ENCODE measurements around the gene DAB2IP.

The DAB2IP gene

DNA sequence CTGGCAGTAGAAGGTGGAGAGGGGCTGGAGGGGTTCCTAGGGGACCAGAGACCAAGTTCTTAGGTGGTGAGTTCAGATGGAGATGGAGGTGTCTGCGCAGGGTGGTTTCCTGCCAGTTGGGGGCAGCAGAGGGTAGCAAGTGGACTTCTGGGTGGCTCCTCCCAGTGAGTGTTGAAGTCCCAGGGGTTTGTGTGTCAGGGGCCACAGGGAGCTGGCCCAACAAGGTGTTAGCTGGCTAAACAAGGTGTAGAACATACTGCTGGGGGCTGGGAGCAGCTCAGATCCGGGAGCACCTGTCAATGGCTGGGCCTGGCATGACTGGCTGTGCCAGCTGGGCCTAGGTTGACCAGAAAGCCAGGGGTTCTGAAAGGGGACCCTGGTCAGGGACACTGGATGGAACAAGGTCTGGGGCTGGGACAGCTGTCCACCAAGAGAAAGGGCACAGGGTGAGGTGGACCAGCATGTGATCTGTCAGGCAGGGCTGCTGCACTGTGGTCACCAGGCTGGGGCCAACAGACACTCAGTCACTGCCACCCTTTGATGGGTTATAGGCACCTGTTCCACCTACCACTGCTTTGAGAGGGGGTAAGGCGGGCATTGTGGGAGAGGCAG is 35.6 kb downstream of the DAB2IP start:
- DNase-seq, result no peak

DNA sequence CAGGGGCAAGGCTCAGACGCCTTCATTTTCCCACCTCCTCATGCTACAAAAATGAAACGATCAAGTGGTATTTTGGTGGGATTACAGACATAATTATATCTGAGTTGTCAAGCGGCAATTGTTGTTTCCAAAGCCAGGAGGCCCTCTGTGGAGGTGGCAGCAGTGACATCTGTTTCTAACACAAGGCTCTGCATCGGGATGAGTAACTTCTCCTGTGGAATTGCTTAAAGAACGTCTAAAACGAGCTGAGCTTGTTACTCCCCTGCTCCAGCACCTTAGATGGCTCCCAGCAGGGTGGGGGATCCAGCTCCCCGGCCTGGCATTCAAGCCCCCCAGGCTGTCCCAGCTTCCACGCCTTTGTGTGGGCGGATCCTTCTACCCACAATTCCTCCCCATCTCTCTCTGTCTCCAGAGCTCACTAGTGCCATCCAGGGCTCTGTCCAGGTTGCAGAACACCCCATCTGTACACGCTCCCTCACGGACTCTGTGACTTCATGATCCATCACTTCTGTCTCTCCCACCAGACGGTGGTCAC is 36.8 kb downstream of the DAB2IP start:
- no peak for DNase-seq

DNA sequence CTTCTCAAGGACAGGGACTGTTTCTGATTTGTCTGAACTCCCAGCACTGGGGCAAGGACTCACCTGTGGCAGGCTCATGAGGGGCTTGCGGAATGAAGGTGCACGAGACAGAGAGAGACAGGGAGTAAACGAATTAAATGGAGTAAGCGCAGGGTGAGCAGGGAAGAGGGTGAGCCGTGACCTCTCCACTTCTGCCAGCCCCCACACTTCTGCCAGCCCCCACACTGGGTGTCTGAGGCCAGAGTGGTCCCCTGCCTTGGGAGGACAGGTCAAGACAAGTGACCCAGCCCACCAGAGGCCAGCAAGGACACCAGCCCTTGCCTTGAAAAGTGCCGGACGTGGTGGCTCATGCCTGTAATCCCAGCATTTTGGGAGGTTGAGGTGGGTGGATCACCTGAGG is 37.2 kb downstream of the DAB2IP start:
- no peak for DNase-seq

DNA sequence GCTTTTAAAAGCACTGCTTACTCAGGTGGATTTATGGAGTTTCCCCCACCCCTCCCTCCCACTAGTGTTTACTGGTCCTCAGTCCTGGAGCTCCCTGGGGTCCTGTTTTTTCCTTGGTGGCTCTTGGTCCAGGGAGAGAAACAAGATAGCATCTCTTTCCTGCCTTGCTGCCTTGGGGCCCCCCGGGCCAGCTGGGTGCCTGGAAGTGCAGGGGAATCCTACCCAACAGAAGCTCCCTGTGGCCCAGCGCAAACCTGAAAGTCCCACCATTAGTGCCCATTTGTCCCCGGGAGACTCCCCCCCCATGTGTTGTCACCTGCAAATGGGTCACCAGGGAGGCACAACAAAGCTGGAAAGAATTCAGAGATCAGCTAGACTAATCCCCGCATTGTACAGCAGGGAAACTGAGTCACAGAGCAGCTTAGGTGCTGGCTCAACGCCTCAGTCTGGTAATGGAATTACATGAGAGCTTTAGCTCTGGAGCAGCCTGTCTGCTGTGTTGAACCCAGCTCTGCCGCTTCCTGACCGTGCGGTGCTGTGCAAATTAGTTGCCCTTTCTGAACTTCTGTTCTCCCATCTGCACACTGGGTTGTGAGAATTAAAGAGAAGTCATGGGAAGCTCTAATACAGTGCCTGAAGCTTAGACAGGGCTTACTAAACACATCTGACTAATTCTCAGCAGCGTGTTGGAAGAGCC is 38.2 kb downstream of the DAB2IP start:
- DNase-seq, result no peak

DNA sequence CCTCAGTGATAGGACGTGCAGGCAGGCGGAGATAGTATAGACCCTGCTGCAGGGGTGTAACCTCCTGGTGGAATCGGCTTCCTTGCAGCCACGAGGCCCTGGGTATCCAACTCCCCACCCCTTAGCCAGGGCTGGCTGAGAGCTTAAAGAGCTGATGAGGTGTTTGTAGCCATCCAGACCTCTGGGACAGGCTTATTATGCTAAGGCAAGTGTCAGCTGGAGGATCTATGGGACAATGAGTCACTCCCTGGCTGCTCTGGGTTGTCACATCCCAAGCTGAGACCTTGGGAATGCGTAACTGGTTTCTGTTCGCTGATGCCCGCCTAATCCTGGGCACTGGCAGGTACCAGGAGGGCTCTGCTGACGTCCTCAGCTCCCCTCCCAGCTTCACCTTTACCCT is 38.9 kb downstream of the DAB2IP start:
- DNase-seq, result no peak

DNA sequence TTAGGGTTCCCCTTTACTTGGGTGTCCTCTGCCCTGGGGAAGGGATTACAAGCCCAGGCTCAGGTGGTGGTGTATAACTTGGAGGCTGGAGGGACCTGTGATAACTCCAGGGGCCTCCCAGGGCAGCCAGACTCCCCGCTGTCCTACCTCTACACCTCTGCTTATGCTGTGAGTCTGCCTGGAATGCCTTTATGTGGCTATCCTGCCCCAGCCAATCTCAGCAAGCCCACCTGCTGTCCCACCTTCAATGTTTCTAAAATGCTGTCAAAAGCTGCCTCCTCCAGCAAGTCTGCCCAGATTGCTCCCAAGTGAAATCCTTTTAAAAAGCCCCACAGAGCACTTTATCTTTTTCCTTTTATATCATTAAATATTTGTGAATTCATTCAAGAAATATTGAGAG is 39.3 kb downstream of the DAB2IP start:
- DNase-seq, result no peak

DNA sequence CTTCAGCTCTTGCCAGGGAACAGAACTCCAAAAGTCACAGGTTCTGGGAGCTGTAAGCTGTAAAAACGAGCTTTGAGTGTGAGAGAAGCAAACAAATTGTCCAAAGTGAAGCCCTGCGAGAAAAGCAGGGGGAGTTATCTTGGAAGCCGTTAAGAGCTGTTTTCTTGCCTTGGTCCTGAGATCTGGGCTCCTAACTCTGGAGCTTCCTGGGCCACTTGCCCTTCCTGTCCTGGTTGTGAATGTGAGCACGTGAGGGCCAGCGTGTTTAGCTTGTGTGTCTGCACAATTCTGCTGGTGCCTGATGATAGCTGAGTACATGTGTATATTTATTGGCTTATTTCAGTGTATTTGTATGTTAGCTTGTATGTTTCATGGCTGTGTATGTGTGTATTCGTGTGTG is 40.5 kb downstream of the DAB2IP start:
- no peak for DNase-seq

DNA sequence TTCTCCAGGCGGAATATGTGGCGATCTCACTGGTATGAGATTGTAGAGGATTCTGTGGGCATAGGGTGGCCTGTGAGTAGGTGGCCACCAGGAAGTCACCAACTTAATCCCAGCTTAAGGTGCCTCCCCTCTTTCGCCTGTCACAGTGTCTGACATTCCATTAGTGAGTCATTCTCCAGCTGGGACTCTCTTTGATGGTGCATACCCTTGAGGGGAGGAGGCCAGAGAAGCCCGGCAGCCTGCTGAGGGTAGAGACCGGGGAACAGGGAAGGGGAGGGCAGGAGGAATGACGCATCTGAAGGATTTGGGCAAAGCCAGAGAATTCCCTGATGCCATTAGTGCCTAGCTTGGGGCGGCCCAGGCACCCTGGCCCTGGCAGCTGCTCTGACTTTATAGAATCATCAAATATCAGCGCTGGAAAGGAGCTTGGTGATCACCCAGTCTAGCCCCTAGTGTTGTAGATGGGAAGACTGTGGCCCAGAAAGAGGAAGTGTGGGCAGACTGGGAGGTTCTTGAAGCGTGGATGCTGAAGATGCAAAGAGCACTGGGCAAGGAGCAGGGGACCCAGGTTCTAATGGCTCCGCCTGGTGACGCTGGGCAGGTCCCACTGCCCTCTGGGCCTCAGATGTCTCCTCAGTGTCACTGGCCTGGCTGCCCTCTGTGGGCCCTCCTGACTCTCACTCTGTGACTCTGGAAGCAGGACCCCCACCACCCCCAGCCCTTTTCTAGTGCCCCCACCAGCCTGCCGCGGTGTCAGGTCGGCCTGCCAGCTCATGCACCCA is 41.4 kb downstream of the DAB2IP start:
- DNase-seq, result no peak

DNA sequence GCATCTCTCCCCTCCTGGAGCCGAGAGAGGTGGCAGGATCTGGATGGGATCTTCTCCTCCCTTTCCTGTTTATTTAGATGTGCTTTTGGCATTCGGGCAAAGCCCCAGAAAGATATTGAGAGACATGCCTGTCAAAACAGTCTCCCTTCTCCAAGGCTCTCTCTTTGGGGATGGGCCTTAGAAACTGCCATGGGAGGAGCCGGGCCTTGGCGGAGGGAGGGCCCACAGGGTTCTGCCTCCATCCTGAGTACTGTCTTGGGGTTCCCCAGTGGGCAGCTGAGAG is 41.9 kb downstream of the DAB2IP start:
- no peak for DNase-seq

DNA sequence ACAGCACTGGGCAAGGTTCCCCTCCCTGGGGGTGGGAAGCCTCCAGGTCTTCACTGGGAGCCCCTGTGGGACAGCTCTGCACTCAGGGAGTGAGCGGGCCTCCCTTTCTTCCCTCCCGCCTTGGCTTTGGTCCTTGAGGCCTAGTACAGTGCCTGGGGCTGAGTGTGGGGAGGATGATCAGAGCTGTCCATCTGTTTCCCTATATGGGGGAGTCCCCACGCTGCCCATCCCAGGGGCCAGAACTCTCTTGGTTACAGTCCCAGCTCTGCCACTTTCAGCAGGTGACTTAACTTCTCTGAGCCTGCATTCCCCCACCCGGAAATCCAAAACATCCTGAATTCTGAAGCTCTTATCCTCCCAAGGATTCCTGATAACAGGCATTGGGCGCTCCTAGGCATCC is 42.6 kb downstream of the DAB2IP start:
- no peak for DNase-seq

DNA sequence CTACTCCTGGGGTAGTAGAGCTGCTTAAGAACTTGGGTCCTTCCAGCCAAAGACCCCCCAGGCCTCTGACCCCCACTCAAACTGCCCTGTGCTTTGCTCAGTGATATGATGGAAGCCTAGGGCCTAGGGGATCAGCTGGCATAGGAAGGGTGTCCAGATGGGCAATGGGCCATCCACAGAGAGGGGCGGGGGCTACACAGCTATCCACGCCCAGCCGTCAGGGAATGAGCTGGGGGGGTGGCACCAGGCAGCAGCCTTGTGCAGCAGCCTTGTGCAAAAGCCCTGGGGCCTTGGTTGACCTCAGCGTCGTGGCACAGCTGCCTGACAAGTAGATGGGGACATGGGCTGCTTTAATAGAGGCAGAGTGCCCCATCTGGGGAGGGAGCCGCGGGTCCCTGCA is 43.2 kb downstream of the DAB2IP start:
- no peak for DNase-seq

DNA sequence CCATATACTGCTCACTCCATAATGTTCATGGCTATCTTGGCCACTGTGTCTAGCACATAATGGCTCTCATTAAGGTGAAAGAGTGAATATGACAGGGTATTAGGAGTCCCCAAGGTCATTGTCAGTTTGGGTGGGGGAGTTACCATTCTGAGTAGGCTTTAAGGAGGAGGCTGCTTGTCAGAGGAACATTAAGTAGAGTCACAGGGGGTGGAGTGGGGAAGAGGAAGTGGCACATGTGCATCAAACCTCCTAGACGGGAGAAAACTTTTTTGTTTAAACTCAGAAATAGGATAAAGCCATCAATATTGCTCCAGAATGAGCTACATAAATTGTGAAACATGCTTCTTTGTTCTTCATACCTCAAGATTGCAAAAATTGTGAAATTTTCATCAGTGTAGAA is 45.5 kb downstream of the DAB2IP start:
- no peak for DNase-seq

DNA sequence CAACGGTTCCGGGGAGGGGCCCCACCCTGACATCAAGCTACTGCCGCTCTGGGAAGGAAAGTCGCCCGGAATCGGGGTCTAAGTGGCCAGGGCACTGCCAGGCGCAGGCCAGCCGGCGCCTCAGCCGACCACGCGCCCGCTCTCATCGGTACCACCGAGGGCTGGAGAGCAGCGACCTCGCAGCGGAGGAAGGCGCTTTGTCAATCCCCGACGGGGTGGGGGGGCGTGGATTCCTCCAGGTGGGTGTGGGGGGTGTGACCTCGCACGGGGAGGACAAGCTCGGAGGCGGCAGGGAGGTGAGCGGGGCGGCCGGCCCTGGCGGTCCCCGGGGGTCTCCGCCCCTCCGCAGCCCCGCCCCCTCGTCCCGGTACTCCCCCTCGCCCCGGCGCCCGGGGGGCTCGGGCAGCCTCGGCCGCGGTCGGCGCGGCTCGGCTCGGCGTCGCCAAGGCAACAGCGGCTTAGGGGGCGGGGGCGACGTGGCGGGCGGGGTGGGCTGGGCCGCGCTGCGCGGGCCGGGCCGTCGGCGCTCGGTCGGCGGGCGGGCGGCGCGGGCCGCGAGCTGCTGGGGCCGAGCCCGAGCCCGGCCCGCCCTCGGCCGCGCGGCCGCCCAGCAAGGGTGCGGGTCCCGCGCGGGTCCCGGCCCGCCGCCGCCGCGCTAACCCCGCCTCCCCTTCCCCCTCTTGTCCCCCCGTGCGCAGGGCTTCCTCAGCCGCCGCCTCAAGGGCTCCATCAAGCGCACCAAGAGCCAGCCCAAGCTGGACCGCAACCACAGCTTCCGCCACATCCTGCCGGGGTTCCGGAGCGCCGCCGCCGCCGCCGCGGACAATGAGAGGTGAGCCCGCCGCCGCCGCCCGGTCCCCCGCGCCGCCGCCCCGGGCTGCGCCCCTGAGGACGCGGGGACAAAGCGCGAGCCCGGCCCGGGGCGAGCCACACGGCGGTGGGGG is 47.5 kb downstream of the DAB2IP start:
- DNase-seq, result peak; percentile 43

DNA sequence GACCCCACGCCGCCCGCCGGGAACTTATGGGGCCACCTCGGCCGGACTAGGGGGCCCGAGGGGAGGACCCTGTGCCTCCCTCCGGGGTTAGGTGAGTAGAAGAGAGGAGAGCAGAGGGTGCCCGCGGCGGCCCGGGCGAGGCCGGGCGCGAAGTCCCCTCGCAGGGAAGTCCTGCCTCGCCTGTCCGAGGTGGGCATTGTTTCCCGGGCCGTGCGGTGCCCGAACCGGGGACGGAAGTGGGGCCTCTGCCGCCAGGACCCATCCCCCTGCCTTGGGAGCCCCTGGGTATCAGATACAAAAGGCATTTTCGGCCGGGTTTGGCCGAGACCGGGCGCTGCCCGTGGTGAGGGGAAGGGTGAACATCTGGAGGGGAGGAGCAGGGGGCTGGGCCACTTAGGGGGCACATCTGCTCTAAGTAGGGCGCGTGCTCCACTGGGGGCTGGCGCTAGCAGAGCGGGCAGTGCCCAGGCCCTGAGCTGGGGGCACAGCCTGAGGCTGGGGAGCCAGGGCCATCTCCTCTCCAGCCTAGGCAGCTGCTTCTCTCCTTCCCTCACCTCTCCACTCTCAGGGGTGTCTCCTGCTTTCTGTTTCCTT is 48.2 kb downstream of the DAB2IP start:
- no peak for DNase-seq

DNA sequence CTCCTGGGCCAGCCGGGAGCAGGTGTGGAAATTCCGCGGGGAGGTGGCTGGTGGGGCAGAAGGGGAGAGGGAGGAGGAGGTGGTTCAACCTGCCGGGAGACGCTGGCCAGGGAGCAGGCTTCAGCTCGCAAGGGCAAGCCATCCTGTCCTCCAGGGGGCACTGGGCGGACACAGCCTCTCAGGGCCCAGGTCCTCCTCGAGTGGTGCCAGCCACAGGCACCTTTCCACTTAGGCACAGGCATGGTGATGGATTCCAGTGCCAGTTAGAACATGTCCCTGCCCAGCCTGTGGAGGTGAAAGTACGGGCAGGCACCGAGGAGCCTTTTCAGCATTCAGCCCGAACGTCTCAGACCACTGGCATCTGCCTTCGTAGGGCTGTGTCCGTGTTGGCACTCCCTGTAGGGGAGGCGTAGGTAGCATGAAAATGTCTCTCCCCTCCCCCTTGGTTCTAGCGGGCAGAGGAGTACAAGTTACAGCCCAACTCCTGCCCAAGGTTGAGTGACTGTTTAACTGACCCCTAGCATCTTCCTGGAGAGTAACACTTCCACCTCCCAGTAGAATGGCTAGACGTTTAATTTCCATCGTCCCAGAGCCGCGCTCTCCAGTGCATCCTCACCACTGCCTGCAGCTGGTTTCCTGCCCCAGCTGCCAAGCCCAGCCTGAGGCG is 48.9 kb downstream of the DAB2IP start:
- no peak for DNase-seq

DNA sequence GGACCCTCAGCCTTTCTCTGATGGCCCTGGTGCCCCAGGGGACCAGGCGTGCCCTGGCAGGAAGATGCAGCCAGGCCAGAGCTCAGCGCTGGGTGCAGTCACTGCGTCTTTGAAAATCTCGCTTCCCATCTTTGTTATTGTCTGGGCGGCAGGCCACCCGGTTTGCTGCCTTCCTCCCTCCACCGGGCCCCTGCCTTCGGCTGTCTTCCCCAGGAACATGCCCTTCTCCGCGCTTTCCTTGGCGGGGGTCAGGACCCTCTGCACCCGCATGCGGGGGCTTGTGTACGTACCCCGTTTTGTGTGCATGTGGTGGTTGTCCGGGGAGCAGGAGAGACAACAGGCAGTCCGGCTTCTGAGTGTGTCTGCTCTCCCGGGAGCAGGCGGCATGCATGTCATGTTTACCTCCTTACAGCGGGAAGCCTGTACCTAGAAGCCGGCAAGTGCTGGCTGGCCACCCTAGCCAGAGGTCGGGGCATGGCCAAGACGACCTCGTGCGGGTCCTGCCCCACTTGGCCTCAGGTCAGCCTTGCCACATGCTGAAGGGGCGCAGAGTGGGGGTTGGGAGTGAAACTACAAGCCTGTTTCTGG is 49.5 kb downstream of the DAB2IP start:
- no peak for DNase-seq

DNA sequence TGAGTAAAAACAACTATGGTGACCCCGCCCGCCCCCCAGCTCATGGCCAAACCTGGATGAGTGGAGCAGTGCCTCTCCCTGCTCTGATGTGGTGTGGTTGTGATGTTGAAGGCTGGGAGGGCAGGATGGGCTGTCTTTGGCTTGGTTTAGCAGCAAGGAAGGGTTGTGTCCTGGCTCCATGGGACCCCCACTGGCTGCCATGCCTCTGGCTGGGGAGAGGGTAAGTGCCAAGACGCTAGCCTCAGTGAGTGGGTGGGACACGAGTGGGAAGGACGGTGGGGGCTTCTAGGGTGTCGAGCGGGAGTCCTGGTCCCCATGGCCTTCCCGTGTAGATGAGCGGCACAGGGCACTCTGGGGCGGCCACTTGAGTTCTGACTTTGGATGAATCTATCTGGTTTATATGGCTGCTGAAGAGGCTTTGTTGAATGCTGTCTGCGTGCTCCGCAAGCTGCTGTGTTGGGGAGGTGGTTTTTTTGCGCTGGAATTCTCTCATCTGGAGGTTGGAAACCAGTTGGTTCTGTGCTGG is 50.4 kb downstream of the DAB2IP start:
- no peak for DNase-seq

DNA sequence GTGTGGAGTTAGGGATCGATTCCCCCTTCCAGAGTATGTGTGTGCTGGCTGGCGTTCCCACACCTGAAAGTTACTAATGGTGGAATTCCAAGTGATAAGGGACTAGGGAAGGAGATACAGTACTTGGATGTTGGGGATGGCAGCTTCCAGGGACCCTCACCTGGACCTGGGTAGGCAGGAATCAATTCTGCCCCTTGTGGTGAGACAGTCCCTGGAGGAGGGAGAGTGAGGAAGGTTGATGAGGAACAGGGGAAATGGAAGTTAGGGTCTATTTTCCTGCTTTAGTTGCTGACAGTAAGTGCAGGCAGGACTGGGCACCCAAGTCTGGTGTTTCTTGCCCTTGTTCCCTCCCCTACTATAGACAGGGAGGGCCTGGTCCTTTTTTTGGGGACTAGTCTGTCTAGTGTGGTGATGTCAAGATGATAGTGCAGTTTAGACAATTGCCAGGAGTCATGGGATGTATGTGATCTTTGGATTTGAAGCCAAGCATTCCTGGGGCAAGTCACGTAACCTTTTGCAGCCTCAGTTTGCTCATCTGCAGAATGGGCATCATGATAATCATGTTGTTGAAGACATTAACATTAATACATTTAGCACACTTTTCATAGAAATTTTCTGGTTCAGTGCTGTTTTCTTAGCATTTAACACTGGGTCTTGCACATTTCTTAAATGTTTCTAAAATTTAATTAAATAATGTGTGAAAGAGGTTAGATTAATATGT is 51.7 kb downstream of the DAB2IP start:
- DNase-seq, result no peak

DNA sequence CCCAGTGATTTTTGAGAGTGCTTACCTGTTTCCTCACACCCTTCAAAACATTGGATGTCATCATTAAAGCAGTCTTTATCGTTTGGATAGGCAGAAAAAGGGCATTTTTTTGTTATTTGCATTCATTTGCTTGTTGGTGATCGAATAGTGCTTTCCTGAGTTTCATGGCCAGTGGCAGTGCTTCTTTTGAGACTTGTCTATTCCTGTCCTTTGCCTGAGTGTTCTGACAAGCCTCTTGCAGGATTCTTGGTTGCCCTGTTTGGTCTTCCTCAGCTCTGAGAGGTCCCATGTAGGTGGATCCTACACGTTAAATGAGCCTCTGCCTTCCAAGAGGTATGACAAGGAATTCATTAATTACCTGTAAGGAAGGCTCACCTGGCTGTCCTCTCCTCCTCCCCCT is 52.8 kb downstream of the DAB2IP start:
- no peak for DNase-seq

DNA sequence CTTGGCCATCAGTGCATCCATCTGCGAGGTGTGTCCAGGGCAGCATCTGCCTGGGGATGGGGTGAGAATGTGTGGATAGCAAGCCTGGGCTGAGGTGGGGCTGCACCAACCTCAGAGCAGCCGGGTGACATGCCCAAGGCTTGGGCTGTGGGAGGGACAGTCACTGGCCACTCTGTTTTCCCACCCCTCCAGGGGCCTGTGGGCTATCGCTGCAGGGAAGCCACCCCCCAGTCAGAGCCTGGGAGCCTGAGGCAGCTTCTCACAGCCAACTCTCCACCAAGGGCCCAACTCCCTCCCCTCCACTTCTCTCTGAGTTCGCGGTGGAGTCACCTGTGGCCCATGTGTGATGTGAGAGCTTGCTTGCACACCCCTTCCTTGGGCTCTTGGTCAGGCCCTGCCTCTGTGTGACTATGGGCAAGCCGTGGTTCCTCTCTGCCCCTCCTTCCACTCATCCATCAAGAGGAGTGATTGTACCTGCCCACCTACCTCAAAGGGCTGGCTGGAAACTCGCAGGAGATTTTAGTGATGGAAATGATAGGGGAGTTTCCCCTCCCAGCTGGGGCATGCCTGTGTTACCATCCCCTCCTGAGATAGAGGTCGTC is 54.8 kb downstream of the DAB2IP start:
- no peak for DNase-seq
